A549 (cell line): ENCODE data around the gene KRT81. TPM values are rescaled to one million over a fixed set of nuclear protein-coding genes. Genes with fewer than 3 reads are reported as not detected.

Source experiments
- ATAC-seq, 2 experiments: fragments of 200-7000 bp in 1 of 2; fragments of >200 bp in 1 of 2; cut with Nextera tagmentation in 1 of 2; cut with Tn5 transposase in 1 of 2; 3 replicates each; pipeline versions ENCODE4 v1.8.0 to v1.9.1; 2018 to 2020; ENCODE audit warnings: mild to moderate bottlenecking in 1 of 2, moderate library complexity in 1 of 2
- CTCF ChIA-PET: fragments of 300-600 bp; sonication (Branson Sonifier 250); formaldehyde crosslinking; extraction: SDS; loops from one replicate; lab custom pipeline; 2021; ENCODE audit warnings: antibody characterized with exemption, inconsistent platforms; lab: Yijun Ruan, JAX
- POLR2A ChIA-PET: fragments of 350-600 bp; formaldehyde crosslinking; extraction: SDS; loops from one replicate; lab custom pipeline; 2021; ENCODE audit warnings: antibody characterized with exemption, inconsistent platforms; lab: Yijun Ruan, JAX
- DNase-seq, 2 experiments: peaks; one replicate each; pipeline versions ENCODE4 v3.0.0 to v3.0.0-alpha.2; 2011 to 2016; ENCODE audit warnings: low read depth in 1 of 2, low spot score in 1 of 2
- FAIRE-seq: peaks from 2 replicates; lab custom pipeline; 2011; peaks lifted over from hg19 to GRCh38; lab: Jason Lieb, UNC
- H3K27ac ChIP-seq, 2 experiments: fragments of >200 bp; sonication (Bioruptor Twin); formaldehyde crosslinking; 3 replicates each; pipeline ENCODE4 v1.5.1; 2016 to 2017
- H3K4me1 ChIP-seq: fragments of >200 bp; sonication (Bioruptor Twin); formaldehyde crosslinking; 3 replicates; pipeline ENCODE4 v1.6.1; 2016
- H3K4me2 ChIP-seq: fragments of >200 bp; sonication (Bioruptor Twin); formaldehyde crosslinking; 3 replicates; pipeline ENCODE4 v1.6.1; 2016
- H3K4me3 ChIP-seq: fragments of >200 bp; sonication (Bioruptor Twin); formaldehyde crosslinking; 3 replicates; pipeline ENCODE4 v1.5.1; 2016
- H3K9me3 ChIP-seq: fragments of >200 bp; sonication (Bioruptor Twin); formaldehyde crosslinking; 3 replicates; pipeline ENCODE4 v1.6.1; 2016
- CBX8 ChIP-seq: fragments of 200-600 bp; sonication (generic); IDR thresholded peaks from 2 replicates; pipeline ENCODE4 v1.6.1; 2016
- CHD2 ChIP-seq: fragments of 150-350 bp; IDR thresholded peaks from 2 replicates; pipeline ENCODE4 v1.6.1; 2014; ENCODE audit warnings: low read length; ENCODE audit not compliant: partially characterized antibody
- CHD4 ChIP-seq: fragments of 200-600 bp; sonication (generic); IDR thresholded peaks from 2 replicates; pipeline ENCODE4 v1.6.1; 2016; ENCODE audit warnings: antibody characterized with exemption, mild to moderate bottlenecking, borderline replicate concordance
- EHF ChIP-seq: fragments of 250-450 bp; sonication (Bioruptor Pico); IDR thresholded peaks from 2 replicates; pipeline ENCODE4 v1.5.0; 2020; ENCODE audit warnings: mild to moderate bottlenecking
- EHMT2 ChIP-seq: fragments of 200-600 bp; sonication (generic); IDR thresholded peaks from 2 replicates; pipeline ENCODE4 v1.6.1; 2016; ENCODE audit warnings: antibody characterized with exemption, low read depth, mild to moderate bottlenecking, moderate library complexity
- EP300 ChIP-seq, 2 experiments: fragments of >200 bp; sonication (Bioruptor Twin); formaldehyde crosslinking; IDR thresholded peaks; 2 replicates in 1 of 2; 3 replicates in 1 of 2; pipeline ENCODE4 v1.6.1; 2016 to 2017
- FOSB ChIP-seq: fragments of 250-450 bp; sonication (Bioruptor Pico); IDR thresholded peaks from 2 replicates; pipeline ENCODE4 v1.5.0; 2020; ENCODE audit warnings: mild to moderate bottlenecking, moderate library complexity
- HOXA7 ChIP-seq: fragments of 250-450 bp; sonication (Bioruptor Pico); IDR thresholded peaks from 2 replicates; pipeline ENCODE4 v1.5.0; 2020; ENCODE audit warnings: mild to moderate bottlenecking, moderate library complexity
- JUNB ChIP-seq: fragments of >200 bp; sonication (Bioruptor Twin); formaldehyde crosslinking; IDR thresholded peaks from 2 replicates; pipeline ENCODE4 v1.6.1; 2016
- KDM1A ChIP-seq: fragments of 200-600 bp; sonication (generic); IDR thresholded peaks from 2 replicates; pipeline ENCODE4 v1.6.1; 2016; ENCODE audit warnings: low read depth, mild to moderate bottlenecking
- MAZ ChIP-seq: fragments of 150-350 bp; IDR thresholded peaks from 2 replicates; pipeline ENCODE4 v1.6.1; 2014; ENCODE audit warnings: antibody characterized with exemption, low read depth, low read length, borderline replicate concordance
- NR3C1 ChIP-seq: fragments of >200 bp; sonication (Bioruptor Twin); formaldehyde crosslinking; IDR thresholded peaks from 3 replicates; pipeline ENCODE4 v1.6.1; 2017
- POLR2A ChIP-seq: IDR thresholded peaks from 2 replicates; pipeline ENCODE4 v1.6.1; 2012; ENCODE audit warnings: mild to moderate bottlenecking, low read length
- RAD21 ChIP-seq, 2 experiments: fragments of >200 bp in 1 of 2; sonication (Bioruptor Twin) in 1 of 2; formaldehyde crosslinking in 1 of 2; IDR thresholded peaks in 1 of 2; conservative IDR thresholded peaks in 1 of 2; 2 replicates in 1 of 2; 3 replicates in 1 of 2; pipeline ENCODE4 v1.6.1; 2012 to 2018; ENCODE audit warnings: inconsistent platforms in 1 of 2
- REST ChIP-seq: fragments of 200-600 bp; sonication (generic); IDR thresholded peaks from 2 replicates; pipeline ENCODE4 v1.6.1; 2016; ENCODE audit warnings: antibody characterized with exemption, mild to moderate bottlenecking, moderate library complexity
- TP53 ChIP-seq: fragments of 250-450 bp; sonication (Bioruptor Pico); IDR thresholded peaks from 2 replicates; pipeline ENCODE4 v1.5.0; 2021; ENCODE audit warnings: mild to moderate bottlenecking, moderate library complexity
- ZSCAN20 ChIP-seq: fragments of 250-450 bp; sonication (Bioruptor Pico); IDR thresholded peaks from 2 replicates; pipeline ENCODE4 v1.8.0; 2022; ENCODE audit warnings: mild to moderate bottlenecking, moderate library complexity
- WGBS: methylation state at CpG from one replicate; pipeline ENCODE4 v1.1.6; 2017; ENCODE audit errors: missing lambda C conversion rate; 5-methylcytosine and 5-hydroxymethylcytosine counted together
- polyA plus RNA-seq, 4 experiments: library from polyadenylated mRNA; depleted of rRNA in 3 of 4; stranded (reverse); fragments of >200 nt; fragmentation: RNase III in 1 of 4; extraction: RNeasy Plus Mini Kit Qiagen cat#74134 plus additional on column Dnase treatment in 1 of 4; gene quantifications; 2 replicates in 3 of 4; 3 replicates in 1 of 4; pipeline ENCODE4 v1.2.3, GENCODE V29; 2011 to 2017
- TF ChIP-seq, protein P1 (sequence below): fragments of 250-450 bp; sonication (Bioruptor Pico); IDR thresholded peaks from 2 replicates; pipeline ENCODE4 v1.5.0; 2021; ENCODE audit warnings: mild to moderate bottlenecking, moderate library complexity, borderline replicate concordance
- TF ChIP-seq, protein P2 (sequence below): fragments of 250-450 bp; sonication (Bioruptor Pico); IDR thresholded peaks from 2 replicates; pipeline ENCODE4 v1.5.0; 2020; ENCODE audit warnings: low read depth, mild to moderate bottlenecking, moderate library complexity

The KRT81 gene
- polyA plus RNA-seq, 2 of the 4 experiments (the other 2 are of a cell fraction): 1,799 to 3,643 TPM

DNA sequence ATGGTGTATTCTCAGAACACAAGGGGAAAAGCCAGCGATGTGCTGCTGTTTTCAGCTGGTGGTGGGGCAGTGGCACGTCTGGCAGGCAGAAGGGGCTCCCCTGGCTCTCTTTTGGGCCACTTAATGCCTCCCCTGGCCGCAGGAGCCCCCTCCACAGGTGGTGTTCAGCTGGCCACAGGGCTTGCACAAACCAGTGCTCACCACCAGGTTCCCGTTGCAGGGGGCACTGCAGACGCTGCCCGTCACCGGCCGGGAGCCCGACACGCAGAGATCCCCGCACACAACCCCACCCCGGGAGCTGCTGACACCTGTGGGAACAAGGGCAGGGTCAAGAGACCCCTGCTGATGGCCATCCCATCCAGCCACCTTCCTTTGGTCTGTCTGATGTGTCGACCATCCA, 23.2 kb upstream of the KRT81 start (continued):
- TF ChIP-seq RAD21 (conservative IDR thresholded peaks at IDR 0.05 in 1 of 2, IDR thresholded peaks at IDR 0.05 in 1 of 2): no peak

DNA sequence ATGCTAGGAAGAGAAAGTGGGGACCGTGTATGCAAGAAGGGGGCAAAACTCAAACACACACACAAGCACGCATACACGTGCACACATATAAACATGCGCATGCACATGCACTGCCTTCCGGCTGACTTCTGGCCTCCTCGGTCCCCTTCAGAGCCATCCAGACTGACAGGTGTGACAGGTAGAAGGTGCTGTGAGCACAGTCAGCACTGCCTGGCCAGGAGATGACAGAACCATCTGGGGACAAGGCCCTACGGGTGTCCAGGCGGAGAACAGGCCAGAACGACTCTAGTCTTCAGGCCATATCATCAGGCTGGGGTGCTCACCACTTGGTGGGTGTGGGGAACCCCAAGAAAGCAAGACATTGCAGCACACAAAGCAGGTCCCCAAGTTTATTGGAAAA, 22.6 kb upstream of the KRT81 start:
- Histone ChIP-seq H3K27ac (peak overlapping the region in 1 of 2 experiments; percentile 52; a peak in 3 of 6 replicates), H3K4me1 (peaks cover 5% of the 10 kb centered on the region; the same call in 1 of the 3 replicates), H3K4me3 (no peak overlapping the region), H3K4me2 (no peak overlapping the region), H3K9me3 (no peaks in the 10 kb centered on the region)
- TF ChIP-seq TP53 (CRISPR knock-in tag): no peak
- TF ChIP-seq, protein P1, sequence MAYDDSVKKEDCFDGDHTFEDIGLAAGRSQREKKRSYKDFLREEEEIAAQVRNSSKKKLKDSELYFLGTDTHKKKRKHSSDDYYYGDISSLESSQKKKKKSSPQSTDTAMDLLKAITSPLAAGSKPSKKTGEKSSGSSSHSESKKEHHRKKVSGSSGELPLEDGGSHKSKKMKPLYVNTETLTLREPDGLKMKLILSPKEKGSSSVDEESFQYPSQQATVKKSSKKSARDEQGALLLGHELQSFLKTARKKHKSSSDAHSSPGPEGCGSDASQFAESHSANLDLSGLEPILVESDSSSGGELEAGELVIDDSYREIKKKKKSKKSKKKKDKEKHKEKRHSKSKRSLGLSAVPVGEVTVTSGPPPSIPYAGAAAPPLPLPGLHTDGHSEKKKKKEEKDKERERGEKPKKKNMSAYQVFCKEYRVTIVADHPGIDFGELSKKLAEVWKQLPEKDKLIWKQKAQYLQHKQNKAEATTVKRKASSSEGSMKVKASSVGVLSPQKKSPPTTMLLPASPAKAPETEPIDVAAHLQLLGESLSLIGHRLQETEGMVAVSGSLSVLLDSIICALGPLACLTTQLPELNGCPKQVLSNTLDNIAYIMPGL: no peak
- TF ChIP-seq HOXA7 (CRISPR knock-in tag): no peak
- CTCF ChIA-PET: interaction anchor here (1.0 to 8.7 kb wide), 7 partner anchors 10 to 162 kb away, joined by 3 to 217 read pairs (median 33); partner anchors contain the start of gene KRT83
- DNase-seq (no peak), FAIRE-seq (no peak), ATAC-seq (no peak)
- POLR2A ChIA-PET: no interaction called here
- WGBS: 89% methylated on average over 9 of the region's 9 CpGs

GRCh38 chr12:52313461-52313860, 22.1 kb upstream of the KRT81 start:
- Histone ChIP-seq H3K4me3 (no peak overlapping the region), H3K4me1 (peaks cover under 1% of the 10 kb centered on the region; the same call in 1 of the 3 replicates), H3K27ac (peak overlapping the region in 1 of 2 experiments; percentile 52; a peak in 3 of 6 replicates), H3K4me2 (no peak overlapping the region), H3K9me3 (no peaks in the 10 kb centered on the region)
- ChIA-PET POLR2A (interaction anchor here (1.2 kb wide), 1 partner anchor 14 kb away, joined by 3 read pairs; no protein-coding TSS in a partner anchor), CTCF (interaction anchor here (1.0 to 8.7 kb wide), 9 partner anchors 10 to 667 kb away, joined by 3 to 217 read pairs (median 7); partner anchors contain the start of gene KRT83)
- ATAC-seq (no peak), DNase-seq (no peak), FAIRE-seq (no peak)
- no peak for TF ChIP-seq FOSB
- no peak for TF ChIP-seq NR3C1
- no peak for TF ChIP-seq HOXA7 (CRISPR knock-in tag)
- TF ChIP-seq EHMT2: no peak
- TF ChIP-seq MAZ: no peak
- no peak for TF ChIP-seq JUNB
- TF ChIP-seq POLR2A: no peak
- no peak for TF ChIP-seq CBX8
- no peak for TF ChIP-seq CHD4
- TF ChIP-seq, protein P2, sequence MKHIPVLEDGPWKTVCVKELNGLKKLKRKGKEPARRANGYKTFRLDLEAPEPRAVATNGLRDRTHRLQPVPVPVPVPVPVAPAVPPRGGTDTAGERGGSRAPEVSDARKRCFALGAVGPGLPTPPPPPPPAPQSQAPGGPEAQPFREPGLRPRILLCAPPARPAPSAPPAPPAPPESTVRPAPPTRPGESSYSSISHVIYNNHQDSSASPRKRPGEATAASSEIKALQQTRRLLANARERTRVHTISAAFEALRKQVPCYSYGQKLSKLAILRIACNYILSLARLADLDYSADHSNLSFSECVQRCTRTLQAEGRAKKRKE: no peak
- no peak for TF ChIP-seq CHD2
- WGBS: 60% methylated on average over 3 of the region's 3 CpGs

GRCh38 chr12:52312086-52312485, 20.8 kb upstream of the KRT81 start:
- FAIRE-seq: no peak
- POLR2A ChIA-PET: interaction anchor here (0.9 to 1.8 kb wide), 3 partner anchors 15 to 57 kb away, joined by 3 to 7 read pairs (median 3); no protein-coding TSS in a partner anchor
- no peak for ATAC-seq
- no peak overlapping the region for H3K4me2 ChIP-seq
- DNase-seq: no peak
- 90% methylated on average over 4 of the region's 4 CpGs for WGBS
- H3K4me1 ChIP-seq: no peaks in the 10 kb centered on the region
- TF ChIP-seq EHF (CRISPR knock-in tag) (no peak), JUNB (no peak), EP300 (IDR thresholded peaks at IDR 0.05) (no peak), CHD2 (no peak), POLR2A (no peak), KDM1A (no peak), ZSCAN20 (no peak), REST (no peak)
- H3K9me3 ChIP-seq: no peaks in the 10 kb centered on the region
- CTCF ChIA-PET: interaction anchor here (0.5 to 8.7 kb wide), 17 partner anchors 11 to 669 kb away, joined by 3 to 217 read pairs (median 7); partner anchors contain the start of gene KRT83
- peak overlapping the region in 1 of 2 experiments; percentile 52; a peak in 1 of 6 replicates for H3K27ac ChIP-seq
- H3K4me3 ChIP-seq: no peak overlapping the region
